SK-N-MC (cell line): Measurements from ENCODE around the gene MED13L.

Experiments used
- EZH2 ChIP-seq: fragments of 200-600 bp; sonication (generic); IDR thresholded peaks from one replicate; pipeline ENCODE4 v1.6.1; 2017; ENCODE audit warnings: antibody characterized with exemption
- POLR2AphosphoS5 ChIP-seq: IDR thresholded peaks from 2 replicates; pipeline ENCODE4 v1.6.1; 2012; ENCODE audit warnings: mild to moderate bottlenecking, low read depth, low read length, borderline replicate concordance

- no peak for TF ChIP-seq EZH2
- no peak for TF ChIP-seq POLR2AphosphoS5
These were observed 75.1 kb downstream of the MED13L start for GRCh38 chr12:116202433-116202832.
